GM12878 (cell line): ENCODE measurements around the gene NFS1. TPM values are rescaled to one million over a fixed set of nuclear protein-coding genes. Genes with fewer than 3 reads are reported as not detected.

Experiments
- ATAC-seq: fragments of 200-7000 bp; cut with Tn5 transposase; 3 replicates; pipeline ENCODE4 v1.9.1; 2020; ENCODE audit warnings: mild to moderate bottlenecking, moderate library complexity
- BruUV-seq: library from RNA; stranded (reverse); fragments of 400-500 nt; replicated peaks from 2 replicates; lab custom pipeline; 2021; lab: Mats Ljungman, UMichigan
- CTCF ChIA-PET: fragments of 300-600 bp; sonication (Branson Sonifier 250); formaldehyde crosslinking; extraction: SDS; loops from one replicate; lab custom pipeline; 2021; ENCODE audit warnings: inconsistent platforms; lab: Yijun Ruan, JAX
- POLR2A ChIA-PET: fragments of 350-600 bp; formaldehyde crosslinking; extraction: SDS; loops from one replicate; lab custom pipeline; 2021; ENCODE audit warnings: inconsistent platforms; lab: Charles Lee
- RAD21 ChIA-PET: fragments of 300-600 bp; sonication (Branson Sonifier 250); formaldehyde crosslinking; loops from one replicate; lab custom pipeline; 2023; ENCODE audit warnings: antibody characterized with exemption; ENCODE audit not compliant: unreplicated experiment; lab: Charles Lee
- SMC1A ChIA-PET: fragments of 300-600 bp; sonication (Branson Sonifier 250); formaldehyde crosslinking; loops from one replicate; lab custom pipeline; 2023; ENCODE audit not compliant: unreplicated experiment, uncharacterized antibody; lab: Charles Lee
- DNase-seq: peaks from one replicate; pipeline ENCODE4 v3.0.0-alpha.2; 2011; ENCODE audit warnings: low read depth, low spot score
- FAIRE-seq: peaks from 3 replicates; lab custom pipeline; 2011; peaks lifted over from hg19 to GRCh38; lab: Jason Lieb, UNC
- H2AFZ ChIP-seq: 2 replicates; pipeline ENCODE4 v1.6.0; 2011; ENCODE audit warnings: low read depth, low read length, control low read depth; ENCODE audit not compliant: control insufficient read depth
- H3K27ac ChIP-seq: 2 replicates; pipeline ENCODE4 v1.5.1; 2011; ENCODE audit warnings: control low read depth; ENCODE audit not compliant: control insufficient read depth, insufficient read depth
- H3K27me3 ChIP-seq, 2 experiments: replicated peaks in 1 of 2; 2 replicates each; pipeline versions ENCODE4 v1.6.0 to v1.6.1; 2011; ENCODE audit warnings: low read length in 1 of 2; ENCODE audit not compliant: control insufficient read depth in 2 of 2, insufficient read depth in 2 of 2
- H3K36me3 ChIP-seq, 2 experiments: 2 replicates each; pipeline ENCODE4 v1.5.1; 2011; ENCODE audit warnings: low read length in 1 of 2; ENCODE audit not compliant: control insufficient read depth in 2 of 2, insufficient read depth in 2 of 2
- H3K4me1 ChIP-seq: 2 replicates; pipeline ENCODE4 v1.6.1; 2011; ENCODE audit warnings: mild to moderate bottlenecking, low read length, moderate library complexity, mixed read lengths; ENCODE audit not compliant: control insufficient read depth, insufficient read depth
- H3K4me2 ChIP-seq: 2 replicates; pipeline ENCODE4 v1.6.0; 2011; ENCODE audit warnings: control low read depth; ENCODE audit not compliant: control insufficient read depth, insufficient read depth
- H3K4me3 ChIP-seq: fragments of 200-600 bp; sonication (generic); 2 replicates; pipeline ENCODE4 v1.5.1; 2016
- H3K79me2 ChIP-seq: 2 replicates; pipeline ENCODE4 v1.6.0; 2011; ENCODE audit warnings: low read length; ENCODE audit not compliant: control insufficient read depth, insufficient read depth
- H3K9ac ChIP-seq: 2 replicates; pipeline ENCODE4 v1.8.0; 2011; ENCODE audit warnings: low read length, control low read depth, mixed read lengths; ENCODE audit not compliant: control insufficient read depth, insufficient read depth
- H3K9me3 ChIP-seq: replicated peaks from 3 replicates; pipeline ENCODE4 v1.5.1; 2011; ENCODE audit warnings: mild to moderate bottlenecking, low read length; ENCODE audit not compliant: control insufficient read depth, insufficient read depth
- H4K20me1 ChIP-seq: 2 replicates; pipeline ENCODE4 v1.6.0; 2011; ENCODE audit not compliant: control insufficient read depth, insufficient read depth
- BMI1 ChIP-seq: fragments of 450-650 bp; IDR thresholded peaks from 2 replicates; pipeline ENCODE4 v1.6.1; 2016; ENCODE audit warnings: mild to moderate bottlenecking, moderate library complexity, borderline replicate concordance
- JUNB ChIP-seq: IDR thresholded peaks from 2 replicates; pipeline ENCODE4 v1.6.1; 2016; ENCODE audit warnings: antibody characterized with exemption, mild to moderate bottlenecking
- NBN ChIP-seq: fragments of 450-650 bp; IDR thresholded peaks from 2 replicates; pipeline ENCODE4 v1.6.1; 2016
- NFYA ChIP-seq: IDR thresholded peaks from 2 replicates; pipeline ENCODE4 v1.6.1; 2011; ENCODE audit warnings: low read depth, mild to moderate bottlenecking, low read length, improper control_type of control experiment, borderline replicate concordance
- POU2F2 ChIP-seq: IDR thresholded peaks from 3 replicates; pipeline ENCODE4 v1.6.1; 2011; ENCODE audit warnings: low read depth, mild to moderate bottlenecking, low read length, borderline replicate concordance
- RELB ChIP-seq: fragments of 450-650 bp; IDR thresholded peaks from 2 replicates; pipeline ENCODE4 v1.6.1; 2017; ENCODE audit warnings: low read depth, mild to moderate bottlenecking, moderate library complexity
- SMC3 ChIP-seq: IDR thresholded peaks from 2 replicates; pipeline ENCODE4 v1.6.1; 2011; ENCODE audit warnings: low read length, improper control_type of control experiment, borderline replicate concordance
- SP1 ChIP-seq: IDR thresholded peaks from one replicate; pipeline ENCODE4 v1.6.1; 2011; ENCODE audit warnings: low read depth, low read length
- ZNF217 ChIP-seq: fragments of 450-650 bp; IDR thresholded peaks from 2 replicates; pipeline ENCODE4 v1.6.1; 2017; ENCODE audit warnings: antibody characterized with exemption, mild to moderate bottlenecking
- ZNF622 ChIP-seq: fragments of 450-650 bp; IDR thresholded peaks from 2 replicates; pipeline ENCODE4 v1.6.1; 2017; ENCODE audit warnings: mild to moderate bottlenecking, inconsistent platforms
- WGBS: methylation state at CpG from one replicate; pipeline ENCODE4 v1.1.6; 2016; ENCODE audit warnings: low lambda C conversion rate; ENCODE audit not compliant: insufficient replicate concordance, insufficient coverage; ENCODE audit errors: missing lambda C conversion rate; 5-methylcytosine and 5-hydroxymethylcytosine counted together
- in situ Hi-C: fragments of 300-500 bp; cut with MboI; formaldehyde crosslinking; loops from 9 replicates; pipeline ENCODE4 v1.14.3; 2018; ENCODE audit warnings: mixed read lengths
- intact Hi-C: fragments of 100-400 bp; cut with micrococcal nuclease; formaldehyde crosslinking; loops from one replicate; pipeline ENCODE4 v1.14.2; 2022; ENCODE audit not compliant: unreplicated experiment
- polyA plus RNA-seq, 11 experiments: library from polyadenylated mRNA; depleted of rRNA in 4 of 11; unstranded in 6 of 11; stranded (reverse) in 5 of 11; fragments of >200 nt; fragmentation: Nextera tagmentation in 4 of 11; fragmentation: Illumina TruSeq in 1 of 11; extraction: Ambion mirVana in 4 of 11; extraction: Trizol in 1 of 11; gene quantifications; 1 replicate in 1 of 11; 2 replicates in 10 of 11; pipeline versions ENCODE4 v1.2.1 to v1.2.3, GENCODE V29; 2011 to 2016; ENCODE audit warnings: inconsistent platforms in 2 of 11, missing spikeins in 2 of 11, low read depth in 1 of 11
- total RNA-seq, 4 experiments: library from RNA; depleted of rRNA in 3 of 4; stranded (reverse); fragments of >200 nt in 3 of 4; fragmentation: Illumina TruSeq in 1 of 4; extraction: Trizol in 1 of 4; gene quantifications; 2 replicates each; pipeline versions ENCODE4 v1.2.1 to v1.2.3, GENCODE V29; 2013 to 2021

Gene NFS1
- total and polyA plus RNA-seq, 10 of the 15 experiments (the other 5 are each of a cell fraction or from before 2014, with no cell fraction given): 9.2 to 74.1 (median 38.6) TPM

GRCh38 chr20:35673884-35674283, 25.3 kb downstream of the NFS1 start:
- Histone ChIP-seq H3K9ac (no peak overlapping the region), H3K4me3 (no peak overlapping the region), H3K9me3 (no peaks in the 10 kb centered on the region), H3K27me3 (no peaks in the 10 kb centered on the region), H3K27ac (no peak overlapping the region)
- FAIRE-seq (no peak), ATAC-seq (no peak)
- CTCF ChIA-PET: no interaction called here
- intact Hi-C loops: no loop called here
- TF ChIP-seq NBN (no peak), ZNF622 (no peak), NFYA (no peak), SP1 (no peak), POU2F2 (no peak), SMC3 (no peak), RELB (no peak), BMI1 (no peak), JUNB (no peak), ZNF217 (no peak)
- TF ChIP-seq, all 136 proteins: peak for 0
- in situ Hi-C loops: no loop called here
- RAD21 ChIA-PET: no interaction called here
- SMC1A ChIA-PET: no interaction called here
- H3K4me2 ChIP-seq: no peak overlapping the region
- POLR2A ChIA-PET: interaction anchor here (0.8 kb wide), 1 partner anchor 68 kb away, joined by 3 read pairs; the partner anchor contains the start of gene RBM39
- DNase-seq: no peak
- no TSS peak for BruUV-seq
- H3K4me1 ChIP-seq: no peaks in the 10 kb centered on the region
- H4K20me1 ChIP-seq: no peaks in the 10 kb centered on the region
- peaks cover 0 to 10% of the 10 kb centered on the region in 2 experiments; a peak in 2 of 4 replicates for H3K36me3 ChIP-seq
- WGBS: 64% methylated on average over 4 of the region's 4 CpGs
- H2AFZ ChIP-seq: no peak overlapping the region
- no peaks in the 10 kb centered on the region for H3K79me2 ChIP-seq
